Activated CD4-positive, alpha-beta T cell treated with anti-CD3 and anti-CD28 coated beads, Interleukin-2, amount 50 U/mL, for 16 hours (primary cell): ENCODE measurements around the gene ERC2.

ENCODE experiments used
- DNase-seq: peaks from one replicate; pipeline ENCODE4 v3.0.0-alpha.2; 2020

The ERC2 gene

GRCh38 chr3:56164436-56164835, 303.8 kb downstream of the ERC2 start:
- DNase-seq = no peak

- DNase-seq = no peak
Observed at GRCh38 chr3:56157693-56158362, 310.4 kb downstream of the ERC2 start.

GRCh38 chr3:56154297-56154696, 314.0 kb downstream of the ERC2 start:
- DNase-seq = no peak

DNA sequence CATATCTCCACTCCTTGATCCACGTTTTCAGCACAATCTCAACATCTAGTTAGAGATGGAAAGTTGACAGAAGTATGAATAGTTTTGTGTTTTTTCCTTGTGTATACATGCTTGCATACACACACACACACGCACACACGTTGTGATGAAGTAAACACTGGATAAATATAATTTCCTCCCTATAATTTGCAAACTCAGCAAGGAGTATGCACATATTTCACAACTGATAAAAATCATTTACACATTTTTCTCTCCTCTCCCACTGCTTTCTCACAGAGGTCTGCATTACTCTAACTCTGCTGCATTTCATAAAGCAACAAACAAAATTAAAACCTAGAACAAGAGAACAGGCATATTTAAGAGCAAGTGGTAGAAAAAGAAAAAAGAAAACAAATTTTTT, 320.9 kb downstream of the ERC2 start:
- no peak for DNase-seq

- DNase-seq = no peak
Observed at GRCh38 chr3:56145410-56145809, 322.9 kb downstream of the ERC2 start.

DNA sequence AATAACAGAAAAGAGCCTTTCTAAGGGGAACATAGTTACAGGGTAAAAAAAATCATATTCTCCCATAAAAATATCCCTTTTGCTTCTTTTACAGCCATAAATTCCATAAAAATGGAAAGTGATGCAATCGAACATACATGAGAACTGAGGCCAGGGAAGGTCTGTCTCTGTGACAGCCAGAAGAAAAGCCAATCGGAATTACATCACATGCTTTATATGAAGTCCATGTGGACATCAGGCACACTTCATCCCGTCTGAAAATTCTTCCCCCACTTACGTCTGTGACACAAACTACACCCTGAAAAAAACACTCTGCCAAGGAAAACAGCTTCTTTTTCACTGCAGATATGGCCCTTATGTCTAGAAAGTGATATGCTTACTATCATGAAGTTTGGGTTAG, 323.5 kb downstream of the ERC2 start:
- no peak for DNase-seq

- no peak for DNase-seq
Observed at GRCh38 chr3:56137415-56137814, 330.9 kb downstream of the ERC2 start.

- no peak for DNase-seq
Observed at GRCh38 chr3:56136514-56136913, 331.8 kb downstream of the ERC2 start.

GRCh38 chr3:56135941-56136340, 332.3 kb downstream of the ERC2 start:
- DNase-seq = no peak

GRCh38 chr3:56133423-56133822, 334.8 kb downstream of the ERC2 start:
- DNase-seq = no peak

DNA sequence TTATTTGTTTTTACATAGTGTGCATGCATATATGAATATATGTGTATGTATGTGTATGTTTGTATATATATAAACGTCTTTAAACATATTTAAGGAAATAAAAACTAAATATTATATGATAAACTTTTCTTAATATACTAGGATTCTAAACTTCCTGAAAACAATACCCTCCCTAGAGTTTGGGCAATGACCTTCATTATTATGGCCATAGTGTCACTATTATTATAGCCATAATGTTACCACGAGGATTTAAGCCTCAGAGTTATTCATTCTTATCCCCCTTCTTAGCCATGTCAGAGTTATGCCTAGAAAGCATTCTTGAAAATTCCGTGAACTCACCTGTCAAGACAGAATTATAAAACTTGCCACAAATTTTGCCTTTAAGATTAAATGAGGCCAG, 335.5 kb downstream of the ERC2 start:
- DNase-seq = no peak

GRCh38 chr3:56131974-56132590, 336.2 kb downstream of the ERC2 start:
- peak; percentile 73 for DNase-seq

GRCh38 chr3:56130036-56130435, 338.2 kb downstream of the ERC2 start:
- DNase-seq = no peak

- DNase-seq = no peak
Observed at GRCh38 chr3:56126632-56127031, 341.6 kb downstream of the ERC2 start.

GRCh38 chr3:56125358-56126005, 342.8 kb downstream of the ERC2 start:
- no peak for DNase-seq

DNA sequence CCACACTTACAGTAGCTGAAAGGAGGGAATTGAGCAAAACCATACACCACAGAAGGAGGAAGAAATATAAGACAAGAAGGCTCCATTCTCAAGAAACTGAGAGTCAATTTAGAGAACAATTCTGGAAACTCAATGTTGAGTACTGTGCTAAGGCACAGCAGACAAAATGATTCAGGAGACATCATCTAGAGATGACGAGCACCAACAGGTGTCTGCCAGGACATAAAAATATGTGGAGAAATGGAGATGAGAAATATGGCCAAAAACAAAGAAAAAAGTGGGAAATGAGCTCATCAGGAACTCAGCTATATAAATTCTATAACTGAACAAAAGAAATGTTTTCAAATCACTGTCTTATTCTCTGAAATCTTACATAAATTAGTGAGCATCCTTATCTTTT, 343.7 kb downstream of the ERC2 start:
- DNase-seq = no peak

GRCh38 chr3:56123487-56123886, 344.8 kb downstream of the ERC2 start:
- DNase-seq = no peak

- no peak for DNase-seq
Observed at GRCh38 chr3:56122911-56123310, 345.4 kb downstream of the ERC2 start.

- DNase-seq = no peak
Observed at GRCh38 chr3:56121716-56122115, 346.6 kb downstream of the ERC2 start.

DNA sequence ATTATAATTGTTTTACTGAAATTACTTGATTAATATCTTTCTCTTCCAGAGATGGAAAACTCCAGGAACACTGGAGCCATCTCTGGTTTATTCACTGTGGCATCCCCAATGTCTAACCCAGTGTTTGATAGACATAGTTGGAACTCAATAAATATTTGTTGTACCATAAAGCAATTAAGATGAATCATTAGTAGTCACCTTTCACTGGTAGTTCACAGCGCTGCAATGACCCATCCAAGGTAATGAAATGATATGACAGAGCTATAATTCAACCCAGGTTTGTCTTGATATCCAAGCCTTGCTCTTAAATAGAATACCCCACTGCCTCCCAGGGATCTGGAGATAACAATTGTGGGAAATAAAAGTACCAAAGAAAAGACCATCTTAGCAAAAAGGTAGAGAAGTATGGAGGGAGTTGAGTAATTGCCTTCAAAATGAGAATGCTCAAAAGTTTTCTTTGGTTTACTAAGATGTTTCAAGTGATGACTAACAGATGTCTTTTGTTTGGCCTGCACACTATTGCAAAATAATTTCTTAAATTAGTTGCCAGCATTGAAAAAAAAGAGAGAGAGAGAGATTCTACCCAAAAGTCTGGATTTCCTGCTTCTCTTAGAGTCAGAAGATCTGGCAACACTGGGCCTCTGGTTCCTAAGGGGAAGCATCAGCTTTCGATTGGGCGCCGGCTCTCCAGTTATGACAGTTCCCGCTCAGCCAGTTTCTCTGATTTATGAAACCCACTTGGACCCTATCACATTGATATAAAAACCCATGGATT, 348.5 kb downstream of the ERC2 start:
- DNase-seq = peak; percentile 0

- DNase-seq = no peak
Observed at GRCh38 chr3:56118968-56119367, 349.3 kb downstream of the ERC2 start.

- DNase-seq = no peak
Observed at GRCh38 chr3:56115698-56116097, 352.6 kb downstream of the ERC2 start.

DNA sequence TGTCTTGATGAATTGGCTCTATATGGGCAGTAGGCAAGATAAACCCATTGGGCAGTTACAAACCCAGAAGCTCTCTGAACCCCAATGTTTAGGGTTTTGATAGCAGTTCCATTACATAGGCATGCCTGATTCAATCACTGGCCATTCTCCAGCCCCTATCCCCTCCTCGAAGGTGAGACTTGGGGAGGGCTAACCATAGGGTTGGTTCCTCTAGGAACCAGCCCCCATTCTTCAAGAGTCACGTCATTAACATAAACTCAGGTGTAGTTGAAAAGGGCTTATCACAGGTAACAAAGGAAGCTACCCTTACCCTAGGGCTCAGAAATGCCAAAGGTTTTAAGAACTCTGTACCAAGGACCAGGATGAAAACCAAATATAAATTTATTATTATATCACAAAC, 353.1 kb downstream of the ERC2 start:
- DNase-seq = no peak

- DNase-seq = no peak
Observed at GRCh38 chr3:56113908-56114307, 354.4 kb downstream of the ERC2 start.
